GM13977 (cell line): ENCODE data around the gene TUBB6.

ENCODE experiments used
- DNase-seq: peaks from one replicate; pipeline ENCODE4 v3.0.0; 2012; ENCODE audit warnings: low spot score
- CTCF ChIP-seq: IDR thresholded peaks from 2 replicates; pipeline ENCODE4 v1.5.1; 2012; ENCODE audit warnings: mild to moderate bottlenecking, control low read depth; ENCODE audit not compliant: insufficient read depth; ENCODE audit errors: extremely low read depth, missing control alignments
- in situ Hi-C: fragments of 300-500 bp; cut with MboI; formaldehyde crosslinking; loops from one replicate; pipeline ENCODE4 v1.12.0; 2022; ENCODE audit warnings: low sequenced_read_pairs, low pct_unique_long_range_greater_than_20kb, mixed read lengths, inconsistent platforms; ENCODE audit not compliant: unreplicated experiment

Gene TUBB6

GRCh38 chr18:12291161-12291560 lies 16.9 kb upstream of the TUBB6 start:
- in situ Hi-C loops: no loop called here
- no peak for DNase-seq
- no peak for TF ChIP-seq CTCF

DNA sequence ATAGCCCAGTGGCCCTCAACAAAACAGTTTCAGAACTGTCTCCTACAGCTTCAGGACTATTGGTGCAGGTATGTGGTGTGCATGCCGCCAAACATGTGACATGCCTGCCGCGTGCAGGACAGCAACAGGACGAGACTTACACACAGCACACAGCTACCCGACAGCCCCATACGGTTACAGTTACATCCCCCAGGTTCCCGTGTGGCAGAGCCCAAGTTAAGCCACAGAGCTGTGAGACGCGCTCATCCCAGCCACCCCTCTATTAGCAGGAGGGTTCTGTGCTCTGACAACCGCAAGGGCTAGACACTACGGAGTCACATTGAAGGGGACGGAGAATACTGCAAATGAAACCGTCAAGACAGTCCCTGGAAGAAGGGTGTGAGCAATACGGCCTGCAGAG lies 16.4 kb upstream of the TUBB6 start:
- no peak for DNase-seq
- TF ChIP-seq CTCF: no peak
- in situ Hi-C loops: no loop called here

DNA sequence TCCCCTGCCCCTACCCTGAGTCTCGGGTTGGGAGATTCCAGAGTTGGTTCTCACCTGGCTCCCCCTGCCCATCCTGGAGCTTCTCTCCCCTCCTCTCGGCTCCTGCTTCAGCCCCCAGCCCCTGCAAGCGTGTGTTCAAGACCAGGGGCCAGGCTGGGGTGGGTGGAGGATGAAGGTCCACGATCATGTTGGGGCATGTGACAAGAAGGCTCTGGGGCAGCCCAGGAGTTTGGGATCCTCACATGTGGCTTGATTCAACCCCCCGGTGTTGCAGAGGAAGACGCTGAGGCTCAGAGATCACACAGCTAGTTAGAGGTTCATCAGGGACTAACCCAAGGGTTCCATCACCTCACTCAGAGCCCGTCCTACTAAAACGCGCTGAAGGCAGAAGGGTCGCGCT lies 14.2 kb upstream of the TUBB6 start:
- DNase-seq: no peak
- TF ChIP-seq CTCF: no peak
- in situ Hi-C loops: no loop called here

DNA sequence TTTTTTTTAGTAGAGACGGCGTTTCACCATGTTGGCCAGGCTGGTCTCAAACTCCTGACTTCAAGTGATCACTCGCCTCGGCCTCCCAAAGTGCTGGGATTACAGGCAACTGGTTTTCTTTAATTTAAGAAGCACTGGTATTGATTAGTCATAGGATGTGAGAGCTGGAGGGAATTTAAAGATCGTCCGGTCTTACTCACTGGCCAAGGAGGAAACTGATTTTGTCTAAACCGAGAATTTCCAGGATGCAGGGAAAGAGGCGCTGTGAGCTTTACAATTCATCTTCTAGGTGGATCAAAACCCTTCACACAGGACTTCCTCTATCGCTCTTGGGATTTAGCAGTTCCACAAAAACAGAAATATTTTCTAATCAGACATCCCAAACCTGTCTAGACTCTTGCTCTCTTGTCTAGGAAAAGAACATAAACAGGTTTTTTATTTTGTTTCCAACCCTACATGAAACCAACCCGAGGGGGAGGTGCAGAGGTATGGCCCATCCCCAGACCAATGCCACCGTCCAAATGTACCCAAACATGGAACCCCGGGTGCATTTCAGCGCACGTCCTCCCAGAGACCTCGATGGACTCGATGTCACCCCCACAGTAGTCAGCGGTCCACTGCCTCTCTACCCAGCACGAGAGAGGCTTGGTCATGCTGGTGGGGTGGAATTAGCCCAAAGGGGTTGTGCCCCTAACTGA lies 12.5 kb upstream of the TUBB6 start:
- DNase-seq: no peak
- TF ChIP-seq CTCF: no peak
- in situ Hi-C loops: no loop called here

DNA sequence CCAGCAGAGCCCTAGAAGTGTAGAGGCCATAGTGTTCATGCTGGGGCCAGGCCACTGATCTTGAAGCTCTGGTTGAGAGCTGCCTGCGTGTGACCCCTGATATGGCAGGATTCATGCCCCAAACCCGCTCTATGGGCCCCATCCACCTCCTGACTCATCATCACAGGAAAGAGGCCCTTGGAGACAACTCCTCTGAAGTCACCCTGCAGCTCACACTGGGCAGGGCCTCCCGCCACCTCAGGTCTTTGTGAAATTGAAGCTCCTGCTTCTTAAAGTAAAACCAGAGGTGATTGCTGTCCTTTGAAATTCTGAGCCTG lies 12.0 kb upstream of the TUBB6 start:
- no peak for DNase-seq
- in situ Hi-C loops: no loop called here
- no peak for TF ChIP-seq CTCF

GRCh38 chr18:12296457-12296856 lies 11.6 kb upstream of the TUBB6 start:
- DNase-seq: no peak
- no peak for TF ChIP-seq CTCF
- in situ Hi-C loops: no loop called here

DNA sequence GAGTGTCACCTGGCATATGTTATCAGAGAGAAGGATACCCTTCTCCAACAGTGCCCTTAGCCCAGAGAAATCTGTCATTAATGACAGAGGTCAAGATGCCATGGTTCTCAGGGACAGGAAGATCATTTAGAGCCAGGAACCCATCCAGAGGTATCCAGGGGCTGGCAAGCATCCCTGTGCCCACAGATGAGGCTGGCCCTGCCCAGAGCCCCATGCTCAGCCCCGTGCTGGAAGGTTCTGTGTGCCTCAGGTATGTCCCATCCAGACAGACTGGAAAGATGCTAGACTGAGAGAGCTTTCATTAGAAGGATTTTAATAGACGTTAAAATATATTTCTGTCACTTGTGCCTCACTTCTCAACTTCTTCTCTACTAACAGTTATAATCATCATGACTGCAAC lies 8.2 kb upstream of the TUBB6 start:
- in situ Hi-C loops: no loop called here
- DNase-seq: no peak
- TF ChIP-seq CTCF: no peak
